NCI-H82 treated with DMSO at 0.1 percent for 48 hours (cell line): ENCODE measurements around the gene POLR3H.

Experiments used
- DNase-seq: peaks from one replicate; lab custom pipeline; 2025; ENCODE audit not compliant: unreplicated experiment; lab: John Stamatoyannopoulos, UW

Gene POLR3H

GRCh38 chr22:41488076-41488475 is 56.2 kb downstream of the POLR3H start:
- no peak for DNase-seq

DNA sequence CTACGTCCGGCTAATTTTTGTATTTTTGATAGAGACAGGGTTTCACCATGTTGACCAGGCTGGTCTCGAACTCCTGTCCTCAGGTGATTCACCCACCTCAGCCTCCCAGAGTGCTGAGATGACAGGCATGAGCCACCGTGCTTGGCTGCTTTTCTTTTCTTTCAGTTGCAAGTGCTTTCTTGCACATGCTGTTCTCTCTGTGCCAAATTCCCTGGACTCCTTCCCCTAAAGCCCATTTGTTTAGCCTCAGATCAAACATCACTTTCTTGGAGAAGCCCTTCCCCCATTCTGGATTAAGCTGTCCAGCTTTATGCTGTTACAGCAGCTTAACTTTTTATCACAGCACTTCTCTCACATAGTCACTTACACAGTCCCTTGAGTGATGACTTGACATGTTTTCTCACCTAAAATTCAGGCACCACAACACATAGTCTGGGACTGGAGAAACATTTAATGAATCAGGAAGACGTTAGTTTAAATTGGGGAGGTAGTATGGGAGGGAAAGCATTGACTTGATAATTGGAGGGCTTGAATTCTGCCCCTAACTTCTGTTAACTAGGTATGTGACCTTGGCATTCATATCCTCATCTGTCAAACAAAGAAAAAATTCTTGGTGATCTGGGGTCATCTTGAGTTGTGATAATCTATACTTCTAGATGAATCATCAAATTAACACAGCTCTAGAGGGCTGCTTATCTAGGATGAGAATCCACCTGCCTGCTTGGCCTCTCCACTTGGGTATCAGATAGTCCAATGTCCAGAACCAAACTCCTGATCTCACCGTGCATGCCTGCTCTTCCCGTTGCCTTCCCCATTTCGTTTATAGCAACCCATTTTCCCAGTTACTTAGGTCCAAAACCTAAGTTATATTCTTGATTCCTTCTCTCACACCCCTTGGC is 57.0 kb downstream of the POLR3H start:
- DNase-seq, result peak; percentile 75

GRCh38 chr22:41485033-41485432 is 59.2 kb downstream of the POLR3H start:
- DNase-seq, result no peak

DNA sequence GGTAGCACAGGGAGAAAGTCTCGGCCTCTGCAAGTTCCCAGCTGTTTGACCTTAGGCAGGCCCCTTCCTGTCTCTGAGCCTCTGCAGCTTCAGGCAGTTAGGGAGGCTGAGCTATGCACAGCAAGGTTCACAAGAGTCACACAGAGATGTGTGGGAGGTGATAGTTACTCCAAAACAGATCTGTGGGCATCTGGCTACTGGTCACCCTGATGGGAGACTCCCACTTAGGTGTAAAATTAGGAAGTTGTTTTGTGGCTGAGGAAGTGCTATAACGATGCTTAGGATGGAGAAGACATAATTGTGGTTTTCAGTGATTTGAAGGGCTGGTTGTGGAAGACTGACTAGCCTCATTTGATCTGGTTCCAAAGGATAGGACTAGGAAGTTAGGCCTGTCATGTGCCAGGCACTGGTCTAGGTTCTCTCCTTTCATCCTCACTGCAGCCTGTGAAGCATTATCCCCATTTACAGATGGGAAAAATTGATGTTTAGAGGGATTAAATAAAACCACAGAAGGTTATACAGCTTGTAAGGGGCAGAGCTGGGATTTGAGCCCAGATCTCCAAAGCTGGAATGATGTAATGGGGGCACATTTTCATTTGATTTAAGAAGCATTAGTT is 61.8 kb downstream of the POLR3H start:
- DNase-seq, result no peak

DNA sequence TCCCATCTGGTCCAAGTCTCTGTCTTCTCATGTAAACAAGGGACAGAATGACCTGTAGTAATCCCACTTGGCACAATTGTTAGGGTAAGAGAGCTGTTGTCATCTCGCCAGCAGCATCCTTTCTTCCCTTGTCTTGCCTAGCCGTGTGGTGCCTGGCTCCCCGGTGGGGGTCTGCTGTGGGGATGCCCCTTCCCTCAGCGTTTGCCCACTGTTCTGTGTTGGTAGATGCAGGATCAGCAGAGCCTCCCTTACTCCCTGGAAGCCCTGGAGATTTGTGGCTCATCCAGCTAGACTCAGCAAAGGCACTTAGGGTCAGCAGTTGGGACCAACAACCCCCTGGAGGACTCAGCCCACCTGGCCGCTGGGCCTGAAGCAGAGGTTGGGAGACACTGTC is 62.3 kb downstream of the POLR3H start:
- DNase-seq, result no peak

- no peak for DNase-seq
Measured at GRCh38 chr22:41481131-41481830, 63.0 kb downstream of the POLR3H start.

- no peak for DNase-seq
Measured at GRCh38 chr22:41480397-41480735, 63.9 kb downstream of the POLR3H start.

- no peak for DNase-seq
Measured at GRCh38 chr22:41479671-41480396, 64.4 kb downstream of the POLR3H start.

GRCh38 chr22:41478891-41479521 is 65.3 kb downstream of the POLR3H start:
- no peak for DNase-seq

DNA sequence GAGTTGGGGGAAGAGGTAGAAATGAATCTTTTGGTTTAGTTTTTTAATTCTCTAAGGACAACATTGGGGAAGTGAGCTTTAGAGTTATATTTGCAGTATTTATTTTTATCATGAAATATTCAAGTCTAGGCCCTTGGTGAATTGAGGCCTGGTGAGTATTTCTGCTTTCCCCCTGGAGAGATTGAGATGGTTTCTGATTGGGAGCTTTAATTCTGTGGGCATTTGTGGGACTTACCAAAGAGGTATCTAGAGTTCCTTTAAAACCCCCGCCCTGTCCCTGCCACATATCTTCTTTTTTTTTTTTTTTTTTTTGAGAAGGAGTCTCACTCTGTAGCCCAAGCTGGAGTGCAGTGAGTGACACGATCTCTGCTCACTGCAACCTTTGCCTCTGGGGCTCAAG is 65.8 kb downstream of the POLR3H start:
- DNase-seq, result no peak
